GM12878 (cell line): ENCODE measurements around the gene CADM2.

Source experiments
- CTCF ChIP-seq, 3 experiments: IDR thresholded peaks in 2 of 3; conservative IDR thresholded peaks in 1 of 3; 2 replicates each; pipeline ENCODE4 v1.5.1; 2011; ENCODE audit warnings: low read depth in 3 of 3, low read length in 3 of 3, mild to moderate bottlenecking in 3 of 3, control low read depth in 2 of 3, moderate library complexity in 2 of 3, inconsistent platforms in 1 of 3, mixed read lengths in 1 of 3; ENCODE audit not compliant: control insufficient read depth in 2 of 3, insufficient read depth in 1 of 3; ENCODE audit errors: extremely low read depth in 1 of 3
- EP300 ChIP-seq, 2 experiments: fragments of 150-350 bp in 1 of 2; IDR thresholded peaks; 2 replicates each; pipeline ENCODE4 v1.6.1; 2011 to 2012; ENCODE audit warnings: low read depth in 2 of 2, low read length in 2 of 2, borderline replicate concordance in 1 of 2, improper control_type of control experiment in 1 of 2, inconsistent platforms in 1 of 2; ENCODE audit not compliant: control insufficient read depth in 1 of 2
- POLR2AphosphoS2 ChIP-seq: IDR thresholded peaks from 2 replicates; pipeline ENCODE4 v1.6.1; 2011; ENCODE audit warnings: low read depth, mild to moderate bottlenecking, low read length, improper control_type of control experiment, moderate library complexity
- STAT1 ChIP-seq: fragments of 450-650 bp; conservative IDR thresholded peaks from 2 replicates; pipeline ENCODE4 v1.6.1; 2014; ENCODE audit warnings: antibody characterized with exemption, mild to moderate bottlenecking
- ZNF24 ChIP-seq: fragments of 450-650 bp; IDR thresholded peaks from 2 replicates; pipeline ENCODE4 v1.6.1; 2017; ENCODE audit warnings: antibody characterized with exemption, mild to moderate bottlenecking

DNA sequence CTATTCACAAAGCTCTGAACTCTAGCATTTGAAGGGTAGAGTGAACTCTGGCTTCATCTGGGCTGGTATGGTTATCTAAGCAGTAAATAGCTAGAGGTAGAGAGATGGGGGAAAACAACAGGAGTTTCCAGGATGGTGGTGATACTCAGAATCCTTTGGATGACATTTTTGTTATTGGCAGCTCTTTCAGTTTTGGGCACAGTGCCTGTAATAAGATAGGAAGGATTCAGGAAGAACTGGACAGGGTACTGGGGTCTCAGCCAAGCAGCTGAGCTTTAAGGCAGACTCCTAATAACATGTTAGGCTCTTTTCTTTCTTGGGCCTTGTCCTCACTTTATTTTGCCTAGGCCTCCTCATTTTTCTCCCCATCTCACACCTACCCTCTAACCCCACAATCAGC lies 338.5 kb downstream of the CADM2 start:
- TF ChIP-seq ZNF24 = no peak
- no peak for TF ChIP-seq CTCF (IDR thresholded peaks at IDR 0.05 in 2 of 3, conservative IDR thresholded peaks at IDR 0.05 in 1 of 3; ENCODE audit: control insufficient read depth in 2 of 3, extremely low read depth in 1 of 3, insufficient read depth in 1 of 3, low read depth in 3 of 3, low read length in 3 of 3)
- TF ChIP-seq STAT1 = no peak
- TF ChIP-seq POLR2AphosphoS2 = no peak
- no peak for TF ChIP-seq EP300 (IDR thresholded peaks at IDR 0.05; ENCODE audit: borderline replicate concordance in 1 of 2, control insufficient read depth in 1 of 2, low read depth in 2 of 2, low read length in 2 of 2)
